Neural progenitor cell (in vitro differentiated cells): ENCODE measurements around the gene RAB6B. TPM values are rescaled to one million over a fixed set of nuclear protein-coding genes. Genes with fewer than 3 reads are reported as not detected.

Experiments used
- DNase-seq: peaks from one replicate; pipeline ENCODE4 v3.0.0-alpha.2; 2016; ENCODE audit warnings: low spot score
- H2AFZ ChIP-seq: fragments of 200-600 bp; sonication (generic); replicated peaks from 2 replicates; pipeline ENCODE4 v1.6.1; 2016; ENCODE audit warnings: antibody characterized with exemption
- H3F3A ChIP-seq: fragments of 200-600 bp; sonication (generic); 2 replicates; pipeline ENCODE4 v1.6.1; 2016; ENCODE audit warnings: antibody characterized with exemption, low read depth
- H3K27ac ChIP-seq: fragments of 200-600 bp; sonication (generic); 2 replicates; pipeline ENCODE4 v1.5.1; 2016; ENCODE audit warnings: mild to moderate bottlenecking
- H3K27me3 ChIP-seq: fragments of 200-600 bp; sonication (generic); 2 replicates; pipeline ENCODE4 v1.6.1; 2016; ENCODE audit warnings: mild to moderate bottlenecking, moderate library complexity
- H3K36me3 ChIP-seq: fragments of 200-600 bp; sonication (generic); 2 replicates; pipeline ENCODE4 v1.5.1; 2016
- H3K4me1 ChIP-seq: fragments of 200-600 bp; sonication (generic); 2 replicates; pipeline ENCODE4 v1.6.1; 2016; ENCODE audit warnings: mixed run types
- H3K4me2 ChIP-seq: fragments of 200-600 bp; sonication (generic); 2 replicates; pipeline ENCODE4 v1.6.1; 2016
- H3K4me3 ChIP-seq: fragments of 200-600 bp; sonication (generic); 2 replicates; pipeline ENCODE4 v1.5.1; 2016
- H3K79me2 ChIP-seq: fragments of 200-600 bp; sonication (generic); 2 replicates; pipeline ENCODE4 v1.6.1; 2016; ENCODE audit warnings: low read depth
- H3K9ac ChIP-seq: fragments of 200-600 bp; sonication (generic); 2 replicates; pipeline ENCODE4 v1.6.1; 2016
- H3K9me3 ChIP-seq: fragments of 200-600 bp; sonication (generic); 2 replicates; pipeline ENCODE4 v1.5.1; 2016; ENCODE audit warnings: low read depth
- H4K20me1 ChIP-seq: fragments of 200-600 bp; sonication (generic); 2 replicates; pipeline ENCODE4 v1.6.1; 2016; ENCODE audit warnings: low read depth
- H3K27ac Mint-ChIP-seq: 3 replicates; pipeline ENCODE4 v1.8.0; 2021; ENCODE audit warnings: mixed read lengths
- H3K27me3 Mint-ChIP-seq: 2 replicates; pipeline ENCODE4 v1.8.0; 2022; ENCODE audit warnings: low read depth, mild to moderate bottlenecking, inconsistent platforms, moderate library complexity, mixed read lengths; ENCODE audit not compliant: insufficient read depth
- H3K36me3 Mint-ChIP-seq: 3 replicates; pipeline ENCODE4 v1.8.0; 2021; ENCODE audit warnings: mixed read lengths
- H3K4me1 Mint-ChIP-seq: 3 replicates; pipeline ENCODE4 v1.8.0; 2021; ENCODE audit warnings: mixed read lengths
- H3K4me3 Mint-ChIP-seq: 3 replicates; pipeline ENCODE4 v1.8.0; 2021; ENCODE audit warnings: mild to moderate bottlenecking, moderate library complexity, mixed read lengths
- H3K9me3 Mint-ChIP-seq: 3 replicates; pipeline ENCODE4 v1.8.0; 2020; ENCODE audit warnings: mixed read lengths
- EZH2 ChIP-seq: fragments of 200-600 bp; sonication (generic); IDR thresholded peaks from 2 replicates; pipeline ENCODE4 v1.6.1; 2017; ENCODE audit warnings: antibody characterized with exemption, mild to moderate bottlenecking, moderate library complexity
- EZH2phosphoT487 ChIP-seq: fragments of 200-600 bp; sonication (generic); IDR thresholded peaks from 2 replicates; pipeline ENCODE4 v1.6.1; 2017; ENCODE audit warnings: antibody characterized with exemption
- total RNA-seq: library from RNA; depleted of rRNA; stranded (reverse); fragments of >200 nt; gene quantifications from 2 replicates; pipeline ENCODE4 v1.2.3, GENCODE V29; 2015; ENCODE audit warnings: low replicate concordance
- TF ChIP-seq, protein P1 (sequence below): fragments of 200-600 bp; sonication (generic); IDR thresholded peaks from 2 replicates; pipeline ENCODE4 v1.5.1; 2017; ENCODE audit warnings: antibody characterized with exemption, mild to moderate bottlenecking

Gene RAB6B
- total RNA-seq, 1 donor from 2014 or later: 7.7 TPM

DNA sequence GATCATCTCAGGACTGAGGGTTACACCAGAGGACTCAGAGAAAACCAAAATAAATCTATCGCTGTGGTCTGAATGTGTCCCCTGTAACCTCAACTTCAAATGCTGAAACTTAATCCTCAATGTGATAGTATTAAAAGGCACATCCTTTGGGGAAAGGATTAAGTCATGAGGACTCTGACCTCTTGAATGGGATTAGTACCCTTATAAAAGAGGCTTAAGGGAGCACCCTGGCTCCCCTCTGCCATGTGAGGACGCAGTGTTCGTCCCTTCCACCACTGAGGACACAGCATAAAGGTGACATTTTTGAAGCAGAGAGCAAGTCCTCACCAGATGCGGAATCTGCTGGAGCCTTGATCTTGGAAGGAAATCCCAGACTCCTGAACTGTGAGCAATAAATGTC lies 50.6 kb downstream of the RAB6B start:
- Histone ChIP-seq H3K27me3 (peaks cover 28% of the 10 kb centered on the region), H3K9ac (no peak overlapping the region), H2AFZ (no peak overlapping the region), H3K4me3 (no peak overlapping the region), H4K20me1 (peaks cover 10% of the 10 kb centered on the region), H3K4me1 (peaks cover 13% of the 10 kb centered on the region), H3K9me3 (no peaks in the 10 kb centered on the region), H3K79me2 (no peaks in the 10 kb centered on the region), H3F3A (no peaks in the 10 kb centered on the region), H3K4me2 (peak overlapping the region; percentile 30), H3K36me3 (no peaks in the 10 kb centered on the region), H3K27ac (no peak overlapping the region)
- Mint-ChIP-seq H3K27me3 (peaks cover under 1% of the 10 kb centered on the region), H3K36me3 (no peaks in the 10 kb centered on the region), H3K9me3 (peaks cover 2% of the 10 kb centered on the region), H3K4me1 (peaks cover 6% of the 10 kb centered on the region), H3K4me3 (no peak overlapping the region), H3K27ac (no peak overlapping the region)
- peak; percentile 63 for DNase-seq
- TF ChIP-seq EZH2phosphoT487: peak; percentile 62
- TF ChIP-seq, protein P1, sequence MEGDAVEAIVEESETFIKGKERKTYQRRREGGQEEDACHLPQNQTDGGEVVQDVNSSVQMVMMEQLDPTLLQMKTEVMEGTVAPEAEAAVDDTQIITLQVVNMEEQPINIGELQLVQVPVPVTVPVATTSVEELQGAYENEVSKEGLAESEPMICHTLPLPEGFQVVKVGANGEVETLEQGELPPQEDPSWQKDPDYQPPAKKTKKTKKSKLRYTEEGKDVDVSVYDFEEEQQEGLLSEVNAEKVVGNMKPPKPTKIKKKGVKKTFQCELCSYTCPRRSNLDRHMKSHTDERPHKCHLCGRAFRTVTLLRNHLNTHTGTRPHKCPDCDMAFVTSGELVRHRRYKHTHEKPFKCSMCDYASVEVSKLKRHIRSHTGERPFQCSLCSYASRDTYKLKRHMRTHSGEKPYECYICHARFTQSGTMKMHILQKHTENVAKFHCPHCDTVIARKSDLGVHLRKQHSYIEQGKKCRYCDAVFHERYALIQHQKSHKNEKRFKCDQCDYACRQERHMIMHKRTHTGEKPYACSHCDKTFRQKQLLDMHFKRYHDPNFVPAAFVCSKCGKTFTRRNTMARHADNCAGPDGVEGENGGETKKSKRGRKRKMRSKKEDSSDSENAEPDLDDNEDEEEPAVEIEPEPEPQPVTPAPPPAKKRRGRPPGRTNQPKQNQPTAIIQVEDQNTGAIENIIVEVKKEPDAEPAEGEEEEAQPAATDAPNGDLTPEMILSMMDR: no peak

DNA sequence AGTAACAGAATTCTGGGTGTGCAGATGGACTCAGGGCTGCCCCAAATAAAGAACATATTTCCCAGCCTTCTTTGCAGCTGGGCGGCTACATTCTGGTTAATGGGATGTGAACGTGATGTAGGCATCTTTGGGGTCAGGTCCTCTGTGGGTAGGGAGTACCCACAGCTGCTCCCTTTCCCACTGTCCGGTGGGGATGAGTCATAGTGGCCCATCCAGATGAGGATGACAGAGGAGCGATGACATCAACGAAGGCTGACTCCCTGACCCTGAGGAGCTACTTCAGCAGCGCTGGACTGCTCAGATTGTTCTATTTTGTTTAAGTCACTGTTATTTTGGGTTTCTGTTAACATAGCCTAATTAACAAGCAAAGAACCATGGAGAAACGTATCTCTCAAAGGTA lies 52.0 kb downstream of the RAB6B start:
- H3K27me3 ChIP-seq: peaks cover 28% of the 10 kb centered on the region
- H4K20me1 ChIP-seq: peaks cover 10% of the 10 kb centered on the region
- H3K9me3 ChIP-seq: no peaks in the 10 kb centered on the region
- H3K79me2 ChIP-seq: no peaks in the 10 kb centered on the region
- H3K36me3 ChIP-seq: no peaks in the 10 kb centered on the region
- Mint-ChIP-seq H3K36me3 (peaks cover 2% of the 10 kb centered on the region), H3K4me1 (peaks cover 6% of the 10 kb centered on the region), H3K9me3 (peaks cover 2% of the 10 kb centered on the region), H3K27me3 (peaks cover 3% of the 10 kb centered on the region), H3K4me3 (no peak overlapping the region), H3K27ac (no peak overlapping the region)
- TF ChIP-seq EZH2 (no peak), EZH2phosphoT487 (no peak)
- TF ChIP-seq, protein P1: no peak
- no peak for DNase-seq
- no peak overlapping the region for H2AFZ ChIP-seq
- H3K4me1 ChIP-seq: peaks cover 13% of the 10 kb centered on the region
- no peak overlapping the region for H3K27ac ChIP-seq
- H3K4me3 ChIP-seq: no peak overlapping the region
- H3K4me2 ChIP-seq: no peak overlapping the region
- no peaks in the 10 kb centered on the region for H3F3A ChIP-seq
- H3K9ac ChIP-seq: no peak overlapping the region

DNA sequence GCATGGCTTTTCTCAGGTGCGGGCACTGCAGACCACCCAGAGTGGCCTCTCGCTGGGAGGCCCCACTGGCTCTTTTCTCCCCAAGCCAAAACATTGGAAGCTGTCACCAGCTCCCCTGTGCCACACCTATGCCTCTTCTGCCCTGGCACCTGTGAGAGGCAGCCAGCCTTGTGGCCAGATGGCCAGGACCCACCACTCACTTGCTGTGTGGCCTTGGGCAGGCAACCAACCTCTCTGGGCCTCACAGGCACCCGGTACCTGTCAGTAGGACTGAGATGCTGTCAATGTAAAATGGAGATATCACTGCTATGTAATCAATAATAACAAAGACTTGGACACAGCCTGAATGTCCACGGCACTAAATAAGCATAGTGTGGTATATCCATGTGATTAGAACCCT lies 53.5 kb downstream of the RAB6B start:
- Mint-ChIP-seq H3K4me3 (no peak overlapping the region), H3K4me1 (peaks cover 6% of the 10 kb centered on the region), H3K27ac (no peak overlapping the region), H3K27me3 (peaks cover 3% of the 10 kb centered on the region), H3K9me3 (peaks cover 2% of the 10 kb centered on the region), H3K36me3 (peaks cover 2% of the 10 kb centered on the region)
- H3K4me1 ChIP-seq: peaks cover 13% of the 10 kb centered on the region
- no peaks in the 10 kb centered on the region for H3K36me3 ChIP-seq
- peaks cover 10% of the 10 kb centered on the region for H4K20me1 ChIP-seq
- no peak overlapping the region for H3K27ac ChIP-seq
- no peak overlapping the region for H3K9ac ChIP-seq
- no peak overlapping the region for H2AFZ ChIP-seq
- no peaks in the 10 kb centered on the region for H3K9me3 ChIP-seq
- H3K4me3 ChIP-seq: no peak overlapping the region
- peaks cover 21% of the 10 kb centered on the region for H3K27me3 ChIP-seq
- no peaks in the 10 kb centered on the region for H3K79me2 ChIP-seq
- TF ChIP-seq, protein P1: no peak
- no peak for TF ChIP-seq EZH2phosphoT487
- TF ChIP-seq EZH2: no peak
- H3F3A ChIP-seq: no peaks in the 10 kb centered on the region
- no peak for DNase-seq
- no peak overlapping the region for H3K4me2 ChIP-seq
